Pancreas (tissue), 10 donors: ENCODE data around the gene DCBLD1. TPM values are rescaled to one million over a fixed set of nuclear protein-coding genes. Genes with fewer than 3 reads are reported as not detected.
A peak's percentile ranks its signal among the peaks of the same experiment; 100 is the strongest.

ENCODE experiments used
- ATAC-seq, 4 donors: fragments of 200-7000 bp; cut with Tn5 transposase; one replicate each; pipeline versions ENCODE4 v1.8.0 to v1.9.1; 2020; ENCODE audit warnings: mild to moderate bottlenecking in 4 of 4, moderate library complexity in 4 of 4
- DNase-seq, 6 donors: peaks; one replicate each; pipeline ENCODE4 v3.0.0-alpha.2; 2020
- FAIRE-seq: peaks from 2 replicates; lab custom pipeline; 2012; peaks lifted over from hg19 to GRCh38; lab: Jason Lieb, UNC
- H3K27ac ChIP-seq, 4 donors: fragments of 200-600 bp; sonication (generic); 1 replicate in 3 of 4; 2 replicates in 1 of 4; pipeline versions ENCODE4 v1.5.0 to v1.8.0; 2020
- H3K27me3 ChIP-seq, 4 donors: fragments of 200-600 bp; one replicate each; pipeline ENCODE4 v1.8.0; 2021
- H3K36me3 ChIP-seq, 3 donors: fragments of 200-600 bp; sonication (generic) in 1 of 3; one replicate each; pipeline versions ENCODE4 v1.5.0 to v1.8.0; 2020 to 2021
- H3K4me1 ChIP-seq, 3 donors: fragments of 200-600 bp; one replicate each; pipeline ENCODE4 v1.8.0; 2021
- H3K4me3 ChIP-seq, 4 donors: fragments of 200-600 bp; sonication (generic) in 2 of 4; one replicate each; pipeline versions ENCODE4 v1.5.0 to v1.8.0; 2020 to 2021
- H3K9me3 ChIP-seq, 4 donors: fragments of 200-600 bp; one replicate each; pipeline ENCODE4 v1.8.0; 2021
- CTCF ChIP-seq, 4 donors: fragments of 200-600 bp; sonication (generic) in 3 of 4; IDR thresholded peaks; one replicate each; pipeline versions ENCODE4 v1.5.0 to v1.8.0; 2021; ENCODE audit warnings: antibody characterized with exemption in 4 of 4
- WGBS, 2 donors: extraction: QIAGEN DNeasy Blood & Tissue Kit; methylation state at CpG; one replicate each; pipeline ENCODE4 v1.1.7; 2013; 5-methylcytosine and 5-hydroxymethylcytosine counted together
- intact Hi-C, 3 donors: fragments of 100-400 bp; cut with DNase I; formaldehyde crosslinking; loops; one replicate each; pipeline versions ENCODE4 v1.11.1 to v1.14.2; 2022
- polyA plus RNA-seq, 2 donors: library from polyadenylated mRNA; stranded (reverse); fragments of 200-250 nt; gene quantifications; one replicate each; pipeline ENCODE4 v1.2.3, GENCODE V29; 2013
- total RNA-seq, 6 donors: library from RNA; stranded (reverse); fragmentation: NEBNext Ultra II Directional in 4 of 6; extraction: Animal tissue kit (Norgen Biotek cat#: 25700) in 4 of 6; gene quantifications; one replicate each; pipeline versions ENCODE4 v1.2.1 to v1.2.4, GENCODE V29; 2021 to 2023
- donor health status: healthy with polysubstance abuse.
- donor health status: DM: no; HTN: no; CAD: no; lungs with moderate emphysema.
- donor health status: DM: no; HTN: no; CAD: no.
- donor health status: control.
- donor health status: control.
- donor health status: Bipolar disorder and iron deficiency.
- donor health status: DM: yes; HTN: yes; CAD: no.
- donor health status: DM: no; HTN: no; CAD: no.
- donor health status: DM: no; HTN: no; CAD: no.
- donor health status: DM: yes; HTN: yes; CAD: no.

The DCBLD1 gene
- total and polyA plus RNA-seq, 8 donors = 4.8 to 12.8 (median 6.4) TPM

GRCh38 chr6:117451671-117452070, 30.8 kb upstream of the DCBLD1 start:
- no peak for FAIRE-seq
- no peak for TF ChIP-seq CTCF (IDR thresholded peaks at IDR 0.05)

GRCh38 chr6:117456250-117456649, 26.2 kb upstream of the DCBLD1 start:
- Histone ChIP-seq H3K27ac (no peak overlapping the region), H3K36me3 (no peaks in the 10 kb centered on the region), H3K4me1 (no peaks in the 10 kb centered on the region), H3K9me3 (no peaks in the 10 kb centered on the region), H3K27me3 (no peaks in the 10 kb centered on the region), H3K4me3 (no peak overlapping the region)
- FAIRE-seq (peak; percentile 9), DNase-seq (no peak), ATAC-seq (no peak)
- 84% methylated on average over 1 of the region's 1 CpG for WGBS, 2 donors
- intact Hi-C loops = no loop called here
- no peak for TF ChIP-seq CTCF (IDR thresholded peaks at IDR 0.05)

More at GRCh38 chr6:117451671-117452070, 30.8 kb upstream of the DCBLD1 start:
- no peak for ATAC-seq
- Histone ChIP-seq H3K4me1 (peaks cover 0 to 4% (median 0%) of the 10 kb centered on the region in 3 donors), H3K27ac (no peak overlapping the region), H3K27me3 (no peaks in the 10 kb centered on the region), H3K4me3 (no peak overlapping the region), H3K9me3 (no peaks in the 10 kb centered on the region), H3K36me3 (no peaks in the 10 kb centered on the region)
- DNase-seq = no peak
- 56 to 61% methylated on average over 5 of the region's 5 CpGs for WGBS, 2 donors
- intact Hi-C loops = loop anchor here in 1 of 3 donors (5.0 kb wide), 1 partner anchor 106 kb away; no protein-coding TSS in a partner anchor

- 42 to 50% methylated on average over 5 of the region's 5 CpGs for WGBS, 2 donors
- Histone ChIP-seq H3K4me3 (no peak overlapping the region), H3K27me3 (no peaks in the 10 kb centered on the region), H3K9me3 (no peaks in the 10 kb centered on the region), H3K36me3 (no peaks in the 10 kb centered on the region), H3K4me1 (no peaks in the 10 kb centered on the region), H3K27ac (no peak overlapping the region)
- FAIRE-seq (no peak), DNase-seq (no peak), ATAC-seq (no peak)
- no peak for TF ChIP-seq CTCF (IDR thresholded peaks at IDR 0.05)
- intact Hi-C loops = no loop called here
These were observed 25.5 kb upstream of the DCBLD1 start for GRCh38 chr6:117456998-117457397.

GRCh38 chr6:117459204-117459944, 23.1 kb upstream of the DCBLD1 start:
- H3K36me3 ChIP-seq = no peaks in the 10 kb centered on the region
- H3K27ac ChIP-seq = no peak overlapping the region
- ATAC-seq = no peak
- intact Hi-C loops = no loop called here
- DNase-seq = no peak
- no peaks in the 10 kb centered on the region for H3K27me3 ChIP-seq
- FAIRE-seq = no peak
- TF ChIP-seq CTCF (IDR thresholded peaks at IDR 0.05) = no peak
- no peaks in the 10 kb centered on the region for H3K4me1 ChIP-seq
- no peak overlapping the region for H3K4me3 ChIP-seq
- H3K9me3 ChIP-seq = no peaks in the 10 kb centered on the region
- WGBS, 2 donors = 59 to 66% methylated on average over 2 of the region's 2 CpGs
